Neuronal stem cell (in vitro differentiated cells): Measurements from ENCODE around the gene ACO1.

Experiments
- DNase-seq: peaks from one replicate; pipeline ENCODE4 v3.0.0-alpha.2; 2013; ENCODE audit warnings: low spot score
- H2AFZ ChIP-seq: one replicate; pipeline ENCODE4 v1.6.1; 2013; ENCODE audit warnings: mild to moderate bottlenecking, low read length, inconsistent platforms
- H2AK5ac ChIP-seq: 2 replicates; pipeline ENCODE4 v1.6.1; 2013; ENCODE audit warnings: low read depth, mild to moderate bottlenecking, inconsistent platforms, low read length, moderate library complexity, mixed read lengths
- H2BK120ac ChIP-seq: 2 replicates; pipeline ENCODE4 v1.6.1; 2013; ENCODE audit warnings: low read depth, mild to moderate bottlenecking, inconsistent platforms, low read length, moderate library complexity, mixed read lengths
- H2BK12ac ChIP-seq: one replicate; pipeline ENCODE4 v1.6.1; 2013; ENCODE audit warnings: low read length, inconsistent platforms
- H2BK15ac ChIP-seq: 2 replicates; pipeline ENCODE4 v1.6.1; 2013; ENCODE audit warnings: mild to moderate bottlenecking, low read length, inconsistent platforms, mixed read lengths
- H2BK5ac ChIP-seq: one replicate; pipeline ENCODE4 v1.6.1; 2013; ENCODE audit warnings: inconsistent platforms, mild to moderate bottlenecking, low read length, moderate library complexity
- H3K14ac ChIP-seq: one replicate; pipeline ENCODE4 v1.6.1; 2013; ENCODE audit warnings: low read length, inconsistent platforms
- H3K18ac ChIP-seq: 2 replicates; pipeline ENCODE4 v1.6.1; 2013; ENCODE audit warnings: low read length, inconsistent platforms
- H3K23ac ChIP-seq: 2 replicates; pipeline ENCODE4 v1.6.1; 2013; ENCODE audit warnings: low read depth, mild to moderate bottlenecking, mixed read lengths, low read length, inconsistent platforms; ENCODE audit not compliant: poor library complexity
- H3K27ac ChIP-seq: replicated peaks from 3 replicates; pipeline ENCODE4 v1.5.1; 2013; ENCODE audit warnings: low read length, inconsistent platforms
- H3K27me3 ChIP-seq, 3 experiments: 2 replicates each; pipeline ENCODE4 v1.6.1; 2013; ENCODE audit warnings: low read length in 3 of 3, mild to moderate bottlenecking in 2 of 3, inconsistent platforms in 1 of 3, low read depth in 1 of 3, mixed read lengths in 1 of 3, moderate library complexity in 1 of 3; ENCODE audit not compliant: control insufficient read depth in 3 of 3, insufficient read depth in 3 of 3
- H3K36me3 ChIP-seq, 2 donors: replicated peaks in 1 of 2; 2 replicates each; pipeline ENCODE4 v1.6.1; 2013; ENCODE audit warnings: low read length in 2 of 2; ENCODE audit not compliant: control insufficient read depth in 2 of 2, insufficient read depth in 2 of 2
- H3K4ac ChIP-seq: 2 replicates; pipeline ENCODE4 v1.6.1; 2013; ENCODE audit warnings: inconsistent platforms, mild to moderate bottlenecking, low read length, moderate library complexity
- H3K4me1 ChIP-seq, 2 donors: 1 replicate in 1 of 2; 2 replicates in 1 of 2; pipeline ENCODE4 v1.6.1; 2013; ENCODE audit warnings: low read length in 2 of 2, low read depth in 1 of 2; ENCODE audit not compliant: control insufficient read depth in 2 of 2, insufficient read depth in 1 of 2
- H3K4me2 ChIP-seq: one replicate; pipeline ENCODE4 v1.6.1; 2013; ENCODE audit warnings: mild to moderate bottlenecking, low read length, inconsistent platforms; ENCODE audit not compliant: insufficient read depth, poor library complexity, severe bottlenecking
- H3K4me3 ChIP-seq, 2 donors: 2 replicates each; pipeline ENCODE4 v1.5.1; 2013; ENCODE audit warnings: low read length in 2 of 2, mild to moderate bottlenecking in 2 of 2, inconsistent platforms in 1 of 2, moderate library complexity in 1 of 2
- H3K79me1 ChIP-seq: one replicate; pipeline ENCODE4 v1.6.1; 2013; ENCODE audit warnings: low read depth, mild to moderate bottlenecking, inconsistent platforms, low read length, moderate library complexity
- H3K9ac ChIP-seq: one replicate; pipeline ENCODE4 v1.6.1; 2013; ENCODE audit warnings: mild to moderate bottlenecking, low read depth, low read length, inconsistent platforms; ENCODE audit not compliant: poor library complexity
- H3K9me3 ChIP-seq, 2 donors: replicated peaks in 1 of 2; 2 replicates each; pipeline versions ENCODE3 to v1.6.1; 2013; ENCODE audit warnings: low read length in 2 of 2, mild to moderate bottlenecking in 2 of 2, inconsistent platforms in 1 of 2, low read depth in 1 of 2, mixed read lengths in 1 of 2, moderate library complexity in 1 of 2; ENCODE audit not compliant: control insufficient read depth in 2 of 2, insufficient read depth in 1 of 2
- H4K8ac ChIP-seq: one replicate; pipeline ENCODE4 v1.6.1; 2013; ENCODE audit warnings: low read depth, mild to moderate bottlenecking, inconsistent platforms, low read length, moderate library complexity
- H4K91ac ChIP-seq: one replicate; pipeline ENCODE4 v1.6.1; 2013; ENCODE audit warnings: low read length, low read depth, mild to moderate bottlenecking, inconsistent platforms; ENCODE audit not compliant: poor library complexity
- WGBS, 2 donors: extraction: QIAGEN DNeasy Blood & Tissue Kit; methylation state at CpG; one replicate each; pipeline ENCODE4 v1.1.7; 2013; ENCODE audit warnings: missing lambda C conversion rate in 2 of 2, mixed read lengths in 1 of 2; ENCODE audit not compliant: insufficient read length in 2 of 2, insufficient replicate concordance in 1 of 2; ENCODE audit errors: extremely low coverage in 2 of 2; 5-methylcytosine and 5-hydroxymethylcytosine counted together

ACO1 gene

GRCh38 chr9:32490601-32491000 is 106.2 kb downstream of the ACO1 start:
- H3K9me3 ChIP-seq = no peaks in the 10 kb centered on the region
- no peak overlapping the region for H3K27ac ChIP-seq
- H3K4ac ChIP-seq = no peak overlapping the region
- no peak overlapping the region for H3K18ac ChIP-seq
- no peak overlapping the region for H3K14ac ChIP-seq
- peaks cover 0 to 17% of the 10 kb centered on the region in 2 donors for H3K36me3 ChIP-seq
- peaks cover 2 to 3% of the 10 kb centered on the region in 2 donors for H3K4me1 ChIP-seq
- H2BK120ac ChIP-seq = no peak overlapping the region
- no peak overlapping the region for H2AK5ac ChIP-seq
- DNase-seq = no peak
- H2BK12ac ChIP-seq = no peak overlapping the region
- H4K91ac ChIP-seq = no peak overlapping the region
- no peak overlapping the region for H3K9ac ChIP-seq
- H3K23ac ChIP-seq = no peak overlapping the region
- no peak overlapping the region for H2AFZ ChIP-seq
- no peak overlapping the region for H4K8ac ChIP-seq
- no CpG with 5 or more reads among the region's 3 CpGs for WGBS, 2 donors
- H2BK15ac ChIP-seq = no peak overlapping the region
- no peaks in the 10 kb centered on the region for H3K79me1 ChIP-seq
- no peak overlapping the region for H3K4me3 ChIP-seq
- H3K27me3 ChIP-seq = no peaks in the 10 kb centered on the region
- H2BK5ac ChIP-seq = no peak overlapping the region
- H3K4me2 ChIP-seq = no peak overlapping the region

GRCh38 chr9:32497921-32498320 is 113.5 kb downstream of the ACO1 start:
- no peaks in the 10 kb centered on the region for H3K79me1 ChIP-seq
- H3K23ac ChIP-seq = no peak overlapping the region
- H3K9ac ChIP-seq = no peak overlapping the region
- no peaks in the 10 kb centered on the region for H3K4me1 ChIP-seq
- H3K36me3 ChIP-seq = peaks cover 0 to 3% of the 10 kb centered on the region in 2 donors
- H3K27me3 ChIP-seq = peaks cover 0 to 3% (median 0%) of the 10 kb centered on the region in 3 experiments
- no peak overlapping the region for H3K4me2 ChIP-seq
- no peak overlapping the region for H2AK5ac ChIP-seq
- H3K9me3 ChIP-seq = peaks cover under 1 to 3% of the 10 kb centered on the region in 2 donors
- no peak overlapping the region for H2BK15ac ChIP-seq
- no peak overlapping the region for H3K4ac ChIP-seq
- H2BK12ac ChIP-seq = no peak overlapping the region
- H3K18ac ChIP-seq = no peak overlapping the region
- H2AFZ ChIP-seq = no peak overlapping the region
- no peak overlapping the region for H3K14ac ChIP-seq
- no peak overlapping the region for H4K8ac ChIP-seq
- H2BK120ac ChIP-seq = no peak overlapping the region
- no peak overlapping the region for H3K4me3 ChIP-seq
- H4K91ac ChIP-seq = no peak overlapping the region
- no peak overlapping the region for H3K27ac ChIP-seq
- peak overlapping the region; percentile 66 for H2BK5ac ChIP-seq
- DNase-seq = no peak

GRCh38 chr9:32500768-32501167 is 116.3 kb downstream of the ACO1 start:
- H2AFZ ChIP-seq = no peak overlapping the region
- no peak overlapping the region for H3K9ac ChIP-seq
- peaks cover 3% of the 10 kb centered on the region in 2 donors for H3K9me3 ChIP-seq
- no peak overlapping the region for H3K27ac ChIP-seq
- no peak overlapping the region for H2BK12ac ChIP-seq
- H3K14ac ChIP-seq = no peak overlapping the region
- H3K4me3 ChIP-seq = no peak overlapping the region
- no CpG with 5 or more reads among the region's 2 CpGs for WGBS, 2 donors
- H3K27me3 ChIP-seq = peaks cover 0 to 3% (median 0%) of the 10 kb centered on the region in 3 experiments
- H3K4me1 ChIP-seq = peaks cover 0 to 3% of the 10 kb centered on the region in 2 donors
- no peak overlapping the region for H3K23ac ChIP-seq
- H4K8ac ChIP-seq = no peak overlapping the region
- no peak overlapping the region for H3K4ac ChIP-seq
- no peak overlapping the region for H2AK5ac ChIP-seq
- H2BK120ac ChIP-seq = no peak overlapping the region
- H4K91ac ChIP-seq = no peak overlapping the region
- no peak overlapping the region for H3K18ac ChIP-seq
- H3K36me3 ChIP-seq = peaks cover 0 to 3% of the 10 kb centered on the region in 2 donors
- no peak for DNase-seq
- H3K79me1 ChIP-seq = no peaks in the 10 kb centered on the region
- H2BK15ac ChIP-seq = no peak overlapping the region
- H3K4me2 ChIP-seq = no peak overlapping the region
- no peak overlapping the region for H2BK5ac ChIP-seq

- Histone ChIP-seq H3K36me3 (peaks cover 0 to 3% of the 10 kb centered on the region in 2 donors), H2AFZ (no peak overlapping the region), H2BK12ac (no peak overlapping the region), H3K27ac (no peak overlapping the region), H2BK15ac (no peak overlapping the region), H2BK120ac (no peak overlapping the region), H4K91ac (no peak overlapping the region), H3K14ac (no peak overlapping the region), H3K4me3 (no peak overlapping the region), H2AK5ac (no peak overlapping the region), H3K4me2 (no peak overlapping the region), H3K9me3 (peaks cover 3% of the 10 kb centered on the region in 2 donors), H3K23ac (no peak overlapping the region), H3K79me1 (no peaks in the 10 kb centered on the region), H3K18ac (no peak overlapping the region), H3K4me1 (peaks cover 0 to 3% of the 10 kb centered on the region in 2 donors), H3K9ac (no peak overlapping the region), H3K4ac (no peak overlapping the region), H3K27me3 (peaks cover 0 to 3% (median 0%) of the 10 kb centered on the region in 3 experiments), H2BK5ac (no peak overlapping the region), H4K8ac (no peak overlapping the region)
- WGBS, 2 donors = no CpG with 5 or more reads among the region's 1 CpG
- no peak for DNase-seq
Measured at GRCh38 chr9:32501868-32502267, 117.4 kb downstream of the ACO1 start.
